OCI-M1 (cell line): Measurements from ENCODE around the gene SLC45A3.
"Not testable (repeated sequence)": the region's sequence is repeated elsewhere in the genome, so short reads cannot be mapped to it uniquely, and the experiment has no call there.

Source experiments
- DNase-seq: peaks from one replicate; lab custom pipeline; 2025; lab: John Stamatoyannopoulos, UW

SLC45A3 gene

DNA sequence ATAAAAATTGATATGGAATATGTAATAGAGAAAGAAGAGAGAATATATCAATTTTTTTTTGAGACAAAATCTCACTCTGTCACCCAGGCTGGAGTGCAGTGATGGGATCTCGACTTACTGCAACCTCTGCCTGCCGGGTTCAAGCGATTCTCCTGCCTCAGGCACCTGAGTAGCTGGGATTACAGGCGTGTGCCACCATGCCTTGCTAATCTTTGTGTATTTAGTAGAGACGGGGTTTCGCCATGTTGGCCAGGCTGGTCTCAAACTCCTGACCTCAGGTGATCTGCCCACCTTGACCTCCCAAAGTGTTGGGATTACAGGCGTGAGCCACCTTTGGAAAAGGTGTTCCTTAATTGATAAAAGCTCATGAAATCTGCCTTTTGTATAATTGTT, 44.2 kb downstream of the SLC45A3 start:
- DNase-seq, result not testable (repeated sequence)

DNA sequence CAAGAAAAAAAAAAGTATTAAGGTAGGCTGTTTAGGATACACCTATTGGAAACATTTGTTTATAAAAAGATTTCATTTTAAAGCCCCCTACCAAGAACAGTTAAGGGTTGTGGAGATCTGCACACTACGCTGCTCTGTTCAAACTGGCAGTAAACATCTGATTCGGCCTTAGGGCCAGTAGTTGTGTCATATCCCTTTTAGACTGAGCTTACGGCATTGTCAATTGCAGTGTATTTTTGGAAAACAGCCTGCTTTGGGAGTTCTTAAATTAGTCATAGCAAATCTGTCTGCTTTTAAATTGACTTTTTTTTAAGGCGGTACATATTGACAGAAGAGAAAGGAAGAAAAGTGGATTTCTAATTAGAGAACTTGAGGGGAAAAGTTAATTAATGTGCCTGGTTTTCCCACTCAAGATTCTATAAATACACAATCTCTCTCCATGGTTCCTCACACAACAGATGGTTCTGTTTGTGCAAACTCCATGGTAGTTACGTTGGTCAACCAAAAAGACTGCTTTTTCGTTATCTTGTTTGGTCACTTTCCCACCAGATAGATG, 46.8 kb downstream of the SLC45A3 start:
- no peak for DNase-seq

DNA sequence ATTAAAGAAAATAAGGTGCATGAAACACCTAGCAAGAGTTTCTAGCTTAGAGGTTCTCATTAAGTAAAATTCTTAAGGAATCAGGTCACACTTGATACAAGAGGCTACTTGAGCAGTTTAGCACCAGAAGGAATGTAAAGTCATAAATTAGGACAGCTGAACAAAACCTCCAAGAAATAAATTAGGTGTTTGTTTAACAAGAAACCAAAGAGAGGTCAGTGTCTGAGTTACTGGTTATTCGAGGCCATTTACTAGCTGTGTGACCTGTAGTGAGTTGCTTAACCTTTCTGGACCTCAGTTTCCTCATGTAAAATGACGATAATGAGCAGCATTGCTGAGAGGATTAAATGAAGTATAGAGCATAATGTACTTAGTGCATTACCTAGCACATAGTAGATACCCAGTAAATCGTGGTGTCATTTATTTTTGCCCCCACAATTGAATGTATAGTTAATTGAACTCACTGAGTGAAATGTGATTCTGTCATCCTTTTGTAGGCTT, 47.6 kb downstream of the SLC45A3 start:
- DNase-seq, result peak; percentile 61

DNA sequence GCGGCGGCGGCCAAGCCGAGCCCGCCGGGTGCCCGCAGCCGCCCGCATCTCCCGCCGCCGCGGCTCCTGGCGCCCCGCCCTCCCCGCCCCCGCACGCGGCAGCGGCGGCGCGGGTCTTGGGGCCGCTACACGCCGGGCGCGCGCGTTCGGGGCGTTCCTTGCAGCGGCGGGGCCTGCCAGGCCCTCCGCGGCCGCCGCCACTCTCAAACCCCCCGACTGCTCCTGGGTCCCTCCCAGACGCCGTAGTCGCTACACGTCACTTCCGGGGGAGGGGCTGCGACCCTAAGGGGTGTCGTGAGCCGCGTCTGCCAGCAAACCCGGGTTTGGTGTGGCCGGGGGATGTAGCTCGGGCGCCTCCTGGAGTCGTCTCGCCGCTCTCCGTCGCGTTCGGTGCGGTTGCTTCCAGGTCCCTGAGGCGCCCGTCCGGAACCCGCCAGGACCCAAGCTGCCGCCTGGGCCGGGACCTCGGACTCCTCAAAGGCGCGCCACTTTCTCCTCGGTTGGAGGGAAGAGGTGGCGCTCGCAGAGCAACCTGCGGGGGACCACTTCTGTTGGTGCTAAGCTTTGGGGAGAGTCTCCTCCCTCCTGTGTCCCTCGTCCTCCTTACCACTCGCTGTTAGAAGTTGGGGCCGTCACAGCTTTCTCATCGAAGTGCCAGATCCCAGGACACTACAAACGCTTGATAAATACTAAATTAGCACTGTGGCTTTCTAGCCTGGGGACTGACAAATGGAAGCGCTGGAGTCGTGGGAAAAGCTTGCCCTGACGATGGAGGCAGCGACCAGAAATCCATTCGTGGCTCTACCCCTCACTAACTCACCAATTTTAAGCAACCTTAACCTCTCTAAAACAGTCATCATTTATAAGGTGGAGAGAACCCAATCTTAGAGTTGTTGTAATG, 48.3 kb downstream of the SLC45A3 start, which contains the start of gene ELK4:
TSS of gene ELK4 (minus strand) at position 244 of the 901 bp plus-strand sequence. CDS start 8,129 bp downstream, outside the sequence.
- DNase-seq, result peak; percentile 99

DNA sequence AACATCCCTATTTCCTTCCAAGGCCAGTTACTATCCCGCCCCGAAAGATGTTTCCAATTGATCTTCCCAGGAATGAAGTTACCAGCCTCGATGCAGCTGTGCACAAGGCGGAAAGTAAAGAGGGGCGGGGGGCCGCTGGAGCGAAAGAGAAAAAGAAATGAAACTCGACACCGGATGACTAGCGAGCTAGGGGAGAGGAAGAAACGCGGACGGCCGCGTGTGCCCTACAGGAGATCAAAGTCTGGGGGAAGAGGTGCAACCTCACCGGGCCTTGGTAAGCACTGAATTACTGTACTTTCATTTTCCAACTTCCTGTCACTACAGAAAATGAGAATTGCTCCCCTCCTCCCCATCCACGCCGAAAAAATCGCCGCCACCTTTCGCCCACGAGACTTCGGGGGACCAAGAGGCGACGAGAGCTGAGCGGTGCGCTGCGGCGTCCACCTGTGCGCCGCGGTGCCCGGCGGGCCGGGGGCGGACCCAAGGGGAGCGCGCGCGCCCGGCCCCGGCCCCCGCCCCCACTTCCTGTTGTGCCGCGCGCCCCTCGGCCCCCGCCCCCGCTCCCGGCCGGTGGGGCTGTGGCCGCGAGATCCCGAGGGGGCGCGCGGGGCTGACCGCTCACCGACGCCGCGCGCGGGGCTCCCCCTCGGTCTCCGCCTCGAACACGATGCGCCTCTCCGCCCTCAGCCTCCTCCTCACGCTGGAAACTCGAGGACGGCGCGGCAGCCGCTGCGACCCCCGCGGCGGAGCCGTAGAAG, 49.1 kb downstream of the SLC45A3 start:
- peak; percentile 92 for DNase-seq

DNA sequence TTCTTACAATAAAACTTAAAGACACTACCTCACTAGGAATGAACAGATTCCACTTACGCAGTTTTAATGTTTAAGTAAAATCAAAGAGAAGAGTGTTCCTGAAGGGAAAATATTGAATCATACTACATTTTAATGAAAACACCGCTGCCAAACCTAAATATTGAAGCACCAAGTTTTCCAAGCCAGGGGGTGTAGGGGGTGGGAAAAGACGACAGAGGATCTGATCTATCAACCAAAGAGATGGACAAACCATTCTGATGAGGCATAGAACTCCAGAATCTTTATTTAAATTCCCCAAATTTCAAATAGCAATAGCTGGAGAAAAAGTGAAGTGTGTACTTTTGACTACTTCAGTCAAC, 49.7 kb downstream of the SLC45A3 start:
- DNase-seq, result no peak

DNA sequence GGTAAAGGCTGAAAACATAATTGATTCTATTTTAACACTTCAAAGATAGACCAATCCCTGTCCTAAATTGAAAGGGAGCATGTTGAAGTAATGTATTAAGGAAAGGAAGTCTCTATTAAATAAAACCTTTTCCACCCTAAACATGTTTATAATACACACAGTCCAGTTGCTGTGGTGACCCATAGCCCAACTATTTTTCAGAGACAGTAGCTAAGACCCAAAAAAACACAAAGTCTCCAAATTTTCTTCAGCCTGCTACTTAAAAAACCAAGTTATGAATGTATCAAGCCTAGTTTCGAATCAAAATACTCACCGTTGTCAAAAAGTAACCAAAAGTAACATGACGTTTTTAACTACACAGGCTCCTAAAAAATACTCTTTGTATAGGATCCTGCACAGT, 50.1 kb downstream of the SLC45A3 start:
- DNase-seq, result peak; percentile 53

DNA sequence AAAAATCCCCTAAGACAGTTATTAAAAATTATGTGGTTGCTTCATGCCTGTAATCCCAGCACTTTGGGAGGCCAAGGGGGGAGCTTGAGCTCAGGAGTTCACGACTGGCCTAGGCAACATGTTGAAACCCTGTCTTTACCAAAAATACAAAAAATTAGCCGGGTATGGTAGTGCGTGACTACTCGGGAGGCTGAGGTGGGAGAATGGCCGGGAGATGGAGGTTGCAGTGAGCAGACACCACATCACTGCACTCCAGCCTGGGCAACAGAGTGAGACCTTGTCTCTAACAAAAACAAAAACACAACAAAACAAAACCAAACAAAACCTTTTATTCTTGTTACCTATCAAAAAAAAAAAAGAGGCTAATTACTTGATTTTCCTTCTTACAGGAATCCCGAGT, 50.6 kb downstream of the SLC45A3 start:
- no peak for DNase-seq

DNA sequence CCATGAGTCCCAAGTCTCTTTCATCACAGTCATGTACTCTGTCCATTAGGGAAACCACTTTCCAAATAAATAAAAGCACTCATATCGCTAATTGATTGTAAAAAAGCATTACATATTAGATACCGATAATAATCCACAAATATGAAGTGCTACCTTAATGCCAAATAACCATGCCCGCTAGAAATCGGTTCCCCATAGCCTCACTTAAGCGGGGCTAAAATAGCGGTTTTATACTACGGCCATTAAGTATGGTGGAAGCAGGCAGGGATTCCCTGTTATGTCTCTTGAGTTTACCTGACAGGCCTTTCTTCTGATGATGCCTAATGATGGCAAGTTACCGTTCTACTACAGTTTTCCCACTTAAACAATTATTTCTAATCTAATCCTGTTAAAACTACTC, 52.4 kb downstream of the SLC45A3 start:
- no peak for DNase-seq

DNA sequence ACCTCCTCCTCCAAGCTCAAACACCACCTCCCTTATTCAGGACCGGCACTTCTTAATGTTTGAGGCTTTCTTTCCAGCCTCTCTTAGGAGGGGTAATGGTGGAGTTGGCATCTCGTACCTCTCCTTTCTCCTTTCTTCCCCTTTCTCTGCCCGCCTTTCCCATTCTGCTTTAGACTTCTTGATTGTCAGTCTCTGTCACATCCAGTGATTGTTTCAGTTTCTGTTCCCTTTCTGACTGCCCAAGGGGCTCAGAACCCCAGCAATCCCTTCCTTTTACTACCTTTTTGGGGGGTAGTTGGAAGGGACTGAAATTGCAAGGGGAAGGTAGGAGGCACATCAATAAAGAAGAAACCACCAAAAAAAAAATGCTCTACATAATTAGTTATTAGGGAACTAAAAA, 54.1 kb downstream of the SLC45A3 start:
- no peak for DNase-seq

DNA sequence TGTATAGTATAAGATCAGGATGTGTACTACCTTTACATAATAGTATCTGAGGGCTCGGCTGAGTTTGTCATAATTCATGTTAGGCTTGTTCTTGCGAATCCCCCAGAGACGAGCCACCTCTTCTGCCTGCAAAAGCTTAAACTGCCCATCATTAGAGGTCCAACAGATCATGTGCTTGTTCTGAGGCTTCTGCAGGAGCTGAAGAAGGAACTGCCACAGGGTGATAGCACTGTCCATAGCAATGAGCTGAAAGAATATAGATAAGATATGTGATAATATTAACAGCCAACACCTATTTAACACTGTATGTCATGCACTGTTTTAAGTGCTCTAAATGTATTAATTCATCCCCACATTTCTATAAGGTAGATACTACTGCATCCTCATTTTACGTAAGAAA, 56.7 kb downstream of the SLC45A3 start:
- DNase-seq, result no peak

DNA sequence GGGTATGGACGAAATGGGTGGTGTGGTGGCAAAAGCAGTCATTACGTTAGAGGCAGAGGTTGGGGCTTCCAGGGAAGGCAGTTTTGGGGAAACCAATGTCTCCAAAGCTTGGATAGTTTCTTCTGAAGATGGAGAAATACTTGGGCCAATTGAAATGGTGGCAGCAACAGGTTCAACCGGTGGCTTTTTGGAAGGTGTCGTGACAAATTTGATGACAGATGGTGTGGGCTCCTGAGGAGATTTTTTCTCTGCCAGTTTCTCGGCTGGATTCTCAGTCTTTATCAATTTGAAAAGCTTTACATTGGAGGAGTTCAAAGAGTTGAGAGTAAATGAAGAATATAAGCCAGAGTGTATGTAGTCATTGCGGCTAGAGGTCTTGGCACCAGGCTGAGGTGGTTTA, 60.0 kb downstream of the SLC45A3 start:
- DNase-seq, result no peak

DNA sequence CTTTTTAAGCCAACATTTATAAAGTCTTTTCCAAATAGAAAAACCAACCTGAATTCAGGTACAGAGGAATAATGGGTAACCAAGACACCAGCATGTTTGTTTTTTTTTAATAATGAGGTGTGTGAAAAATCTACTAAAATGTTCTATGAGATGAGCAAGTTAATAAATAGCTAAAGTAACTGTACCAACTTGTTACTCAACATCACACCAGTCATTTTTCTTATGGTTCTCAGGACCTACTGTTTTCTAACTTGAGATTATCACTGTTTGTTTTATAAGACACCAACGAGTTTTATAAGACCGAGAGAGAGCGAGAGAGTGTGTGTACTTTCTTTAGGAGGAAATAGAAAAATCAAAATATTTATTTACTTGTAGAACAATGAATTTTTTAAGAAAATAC, 60.9 kb downstream of the SLC45A3 start:
- DNase-seq, result no peak

DNA sequence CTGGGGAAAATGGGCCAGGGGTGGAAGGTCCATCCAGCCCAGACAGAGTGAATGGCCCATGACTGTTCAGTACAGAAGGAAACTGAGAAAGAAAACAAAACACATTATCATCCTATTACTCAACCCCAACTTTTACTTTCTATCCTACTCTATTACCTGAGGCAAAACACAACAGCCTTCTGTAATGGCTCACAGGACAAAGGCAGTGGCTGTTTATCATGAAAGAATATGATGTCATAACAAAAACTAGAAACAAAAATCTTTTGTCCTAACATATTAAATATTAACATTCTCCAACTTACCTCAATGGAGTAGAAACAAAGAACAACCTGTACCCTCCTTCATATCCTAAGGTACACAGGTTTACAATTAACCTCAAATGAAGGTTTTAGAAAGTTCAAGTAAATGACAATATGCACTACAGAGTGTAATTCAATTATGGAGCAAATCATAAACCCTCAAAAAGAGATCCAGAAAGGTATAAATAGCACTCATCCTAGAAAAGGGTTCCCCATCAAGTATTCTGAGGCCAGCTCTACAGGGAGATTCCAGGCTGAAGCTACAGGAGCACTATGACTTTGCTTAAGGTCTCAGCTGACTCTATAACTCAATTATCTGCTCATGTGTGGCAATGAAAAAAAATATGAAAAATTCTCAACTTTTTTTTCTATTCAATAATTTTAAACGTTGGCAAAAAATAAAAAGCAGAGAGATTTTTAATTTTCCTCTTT, 63.6 kb downstream of the SLC45A3 start:
- DNase-seq, result no peak

DNA sequence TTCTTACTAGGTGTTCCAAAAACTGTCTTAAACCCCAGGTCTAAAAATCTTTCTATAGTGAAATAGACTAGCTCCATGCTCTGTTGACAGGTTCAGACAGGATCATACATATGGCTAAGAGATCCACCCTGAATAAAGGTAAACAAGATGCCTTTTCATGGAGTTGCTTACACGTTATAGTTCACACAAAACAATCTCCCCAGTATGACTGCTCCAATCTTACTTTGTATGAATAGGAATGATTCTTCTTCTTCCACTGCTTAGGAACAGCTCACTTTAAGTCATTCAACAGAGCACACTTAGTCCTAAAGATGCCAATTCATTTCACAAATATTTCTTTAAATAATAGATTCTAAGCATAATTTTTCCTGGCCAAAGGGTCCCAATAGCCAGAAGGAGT, 64.5 kb downstream of the SLC45A3 start:
- DNase-seq, result no peak

DNA sequence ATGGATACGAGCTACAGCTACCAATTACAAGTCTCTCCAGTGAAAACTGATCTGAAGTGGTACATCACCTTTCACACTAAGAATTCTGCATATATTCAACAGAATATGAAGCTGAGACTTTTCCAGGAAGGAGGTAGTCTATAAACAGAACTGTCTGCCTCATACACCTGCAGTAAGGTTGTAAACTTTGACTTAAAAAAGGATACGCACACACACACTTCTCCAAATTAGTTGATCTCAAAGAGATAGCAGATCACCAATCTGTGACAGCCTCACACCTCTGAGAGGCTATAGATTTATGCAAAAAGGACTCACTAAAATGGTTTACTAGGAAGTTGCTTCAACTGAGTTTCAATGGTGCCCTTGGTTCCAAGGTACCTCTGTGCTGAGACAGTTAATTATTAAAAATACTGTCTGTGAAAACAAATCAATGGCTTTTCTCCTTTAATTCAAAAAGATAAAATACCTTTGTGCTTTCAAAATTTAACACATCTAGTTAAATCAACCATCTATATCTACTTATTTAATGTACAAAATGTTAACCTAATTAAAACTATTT, 66.4 kb downstream of the SLC45A3 start:
- DNase-seq, result no peak

DNA sequence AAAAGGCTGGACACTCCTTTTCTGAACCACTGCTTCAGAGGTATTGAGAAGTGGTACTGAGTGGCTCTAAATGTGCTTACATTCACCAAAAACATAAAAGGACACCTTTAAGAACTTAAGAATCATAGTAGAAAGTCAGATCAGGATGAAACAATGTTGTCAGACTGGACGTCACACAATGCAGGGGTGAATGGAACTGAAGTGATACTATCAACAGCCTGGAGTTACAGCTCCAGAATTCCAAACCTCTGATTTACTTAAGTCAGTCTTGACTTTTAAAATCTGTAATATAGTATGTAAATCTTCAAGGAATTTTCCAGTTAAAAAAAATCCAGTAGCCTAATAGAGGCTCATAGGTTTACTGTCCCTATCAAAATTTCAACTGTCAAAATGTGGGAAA, 67.8 kb downstream of the SLC45A3 start:
- DNase-seq, result no peak

DNA sequence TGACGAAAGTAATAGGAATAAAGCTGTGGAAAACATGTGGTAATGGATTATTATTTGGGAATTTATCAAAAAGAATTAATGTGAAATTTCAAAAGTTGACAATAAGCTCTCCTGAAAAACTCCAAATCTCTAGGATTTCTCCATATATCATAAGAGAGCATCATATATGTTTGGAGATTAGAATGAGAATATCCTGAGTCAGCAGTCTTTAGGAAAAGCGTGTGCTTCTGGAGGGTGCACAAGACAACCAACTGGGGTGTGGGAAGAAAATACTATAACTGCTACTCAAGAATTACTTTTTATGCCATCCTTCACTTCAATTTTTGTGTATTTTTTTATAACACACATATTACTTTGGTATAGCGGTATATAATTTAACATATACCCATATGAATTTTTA, 68.2 kb downstream of the SLC45A3 start:
- DNase-seq, result no peak

DNA sequence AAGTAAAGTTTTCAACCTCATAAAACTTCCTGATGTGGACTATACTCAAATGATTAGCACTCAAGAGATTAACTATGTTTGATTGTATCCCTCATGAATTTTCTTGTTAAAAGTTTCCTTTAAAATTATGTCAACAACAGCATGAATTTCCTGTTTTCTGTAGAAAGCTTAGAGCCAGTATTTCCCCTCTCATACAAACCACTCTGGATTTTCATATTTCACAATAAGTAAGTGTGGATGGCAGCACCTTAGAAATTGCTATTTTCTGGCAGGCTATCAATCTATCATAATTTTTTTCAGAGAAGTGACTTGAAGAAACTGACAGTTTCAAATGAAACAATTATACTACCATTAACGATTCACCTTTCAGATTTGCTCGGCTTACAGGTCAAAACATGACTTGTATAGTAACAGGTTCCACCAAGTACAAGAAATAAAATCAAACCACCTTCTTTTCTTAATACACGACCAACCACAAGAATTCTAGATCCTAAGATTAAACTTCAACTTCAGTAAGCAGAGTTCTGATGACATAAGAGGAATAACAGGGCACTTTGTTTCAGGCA, 69.3 kb downstream of the SLC45A3 start:
- no peak for DNase-seq

DNA sequence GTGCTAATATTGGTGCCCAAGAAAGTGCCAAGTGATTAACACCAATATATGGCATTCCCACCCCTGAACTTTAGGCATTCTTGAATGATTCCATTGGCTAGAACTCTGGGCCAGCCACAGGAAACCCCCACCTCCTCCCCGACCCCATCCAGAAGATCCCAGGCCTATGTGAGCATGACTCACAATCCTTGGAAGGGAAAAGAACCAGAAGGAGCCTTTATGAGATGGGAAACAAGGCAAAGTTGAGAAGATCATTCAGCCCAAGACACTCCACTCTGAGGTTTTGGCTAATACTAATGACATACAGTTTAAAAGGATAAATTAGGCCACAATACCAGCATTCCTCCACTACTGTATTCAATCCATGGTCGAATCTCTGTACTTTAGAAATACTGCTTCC, 70.3 kb downstream of the SLC45A3 start:
- DNase-seq, result no peak
